GM23248 (cell line): ENCODE measurements around the gene PPFIBP2. TPM values are rescaled to one million over a fixed set of nuclear protein-coding genes. Genes with fewer than 3 reads are reported as not detected.

Experiments used
- DNase-seq: peaks from one replicate; pipeline ENCODE4 v3.0.0-alpha.2; 2015
- H2AFZ ChIP-seq: fragments of 200-600 bp; sonication (generic); 2 replicates; pipeline ENCODE4 v1.6.1; 2016; ENCODE audit warnings: antibody characterized with exemption
- H3F3A ChIP-seq: fragments of 200-600 bp; sonication (generic); 2 replicates; pipeline ENCODE4 v1.6.1; 2016; ENCODE audit warnings: mild to moderate bottlenecking, antibody characterized with exemption, mixed run types; ENCODE audit not compliant: insufficient read depth
- H3K27ac ChIP-seq: fragments of 200-600 bp; sonication (generic); 2 replicates; pipeline ENCODE4 v1.5.1; 2016; ENCODE audit warnings: mild to moderate bottlenecking
- H3K27me3 ChIP-seq: fragments of 200-600 bp; sonication (generic); replicated peaks from 2 replicates; pipeline ENCODE4 v1.6.1; 2016; ENCODE audit warnings: mild to moderate bottlenecking; ENCODE audit not compliant: insufficient read depth
- H3K36me3 ChIP-seq: fragments of 200-600 bp; sonication (generic); 2 replicates; pipeline ENCODE4 v1.6.1; 2016; ENCODE audit warnings: low read depth, mild to moderate bottlenecking
- H3K4me1 ChIP-seq: fragments of 200-600 bp; sonication (generic); 2 replicates; pipeline ENCODE4 v1.6.1; 2016; ENCODE audit warnings: mild to moderate bottlenecking; ENCODE audit not compliant: insufficient read depth
- H3K4me2 ChIP-seq: fragments of 200-600 bp; sonication (generic); one replicate; pipeline ENCODE4 v1.6.1; 2016; ENCODE audit warnings: mild to moderate bottlenecking; ENCODE audit not compliant: unreplicated experiment
- H3K4me3 ChIP-seq: fragments of 200-600 bp; sonication (generic); 2 replicates; pipeline ENCODE4 v1.5.1; 2016; ENCODE audit warnings: mild to moderate bottlenecking
- H3K79me2 ChIP-seq: fragments of 200-600 bp; sonication (generic); 2 replicates; pipeline ENCODE4 v1.6.1; 2016; ENCODE audit warnings: mild to moderate bottlenecking; ENCODE audit not compliant: insufficient read depth
- H3K9ac ChIP-seq: fragments of 200-600 bp; sonication (generic); 2 replicates; pipeline ENCODE4 v1.6.1; 2016; ENCODE audit warnings: mild to moderate bottlenecking
- H3K9me2 ChIP-seq: fragments of 200-600 bp; sonication (generic); 2 replicates; pipeline ENCODE4 v1.6.1; 2016; ENCODE audit warnings: mixed run types, mild to moderate bottlenecking, moderate library complexity; ENCODE audit not compliant: insufficient read depth
- H3K9me3 ChIP-seq: fragments of 200-600 bp; sonication (generic); one replicate; pipeline ENCODE4 v1.6.1; 2017; ENCODE audit warnings: low read depth
- H4K20me1 ChIP-seq: fragments of 200-600 bp; sonication (generic); 2 replicates; pipeline ENCODE4 v1.6.0; 2016; ENCODE audit not compliant: insufficient read depth
- EZH2 ChIP-seq: fragments of 200-600 bp; sonication (generic); IDR thresholded peaks from 2 replicates; pipeline ENCODE4 v1.6.1; 2018; ENCODE audit warnings: antibody characterized with exemption, mild to moderate bottlenecking; ENCODE audit not compliant: insufficient read depth, poor library complexity, severe bottlenecking
- EZH2phosphoT487 ChIP-seq: fragments of 200-600 bp; sonication (generic); IDR thresholded peaks from 2 replicates; pipeline ENCODE4 v1.6.1; 2018; ENCODE audit warnings: antibody characterized with exemption, moderate library complexity, mild to moderate bottlenecking, low read depth; ENCODE audit not compliant: insufficient read depth
- WGBS, 2 experiments: methylation state at CpG; one replicate each; pipeline ENCODE4 v1.1.6; 2015 to 2017; ENCODE audit warnings: low lambda C conversion rate in 2 of 2, low coverage in 1 of 2; ENCODE audit errors: missing lambda C conversion rate in 2 of 2; 5-methylcytosine and 5-hydroxymethylcytosine counted together
- in situ Hi-C: fragments of 300-500 bp; cut with MboI; formaldehyde crosslinking; loops from 2 replicates; pipeline ENCODE4 v1.15.0; 2020
- polyA plus RNA-seq: library from polyadenylated mRNA; unstranded; fragments of >200 nt; fragmentation: Nextera tagmentation; extraction: Ambion mirVana; gene quantifications from 2 replicates; pipeline ENCODE4 v1.2.1, GENCODE V29; 2016
- total RNA-seq: library from RNA; depleted of rRNA; stranded (reverse); fragments of >200 nt; shearing (Covaris generic); gene quantifications from 2 replicates; pipeline ENCODE4 v1.2.3, GENCODE V29; 2014

Gene PPFIBP2
- total and polyA plus RNA-seq, 2 experiments from 2014 or later, result 4.1 to 5.9 TPM

- Histone ChIP-seq H4K20me1 (no peaks in the 10 kb centered on the region), H3F3A (peaks cover 9% of the 10 kb centered on the region; the same call in 1 of the 2 replicates), H3K27me3 (no peaks in the 10 kb centered on the region), H3K9me2 (no peaks in the 10 kb centered on the region), H3K9ac (no peak overlapping the region), H3K4me3 (no peak overlapping the region), H3K27ac (no peak overlapping the region), H2AFZ (no peak overlapping the region), H3K79me2 (no peaks in the 10 kb centered on the region), H3K4me2 (no peak overlapping the region), H3K9me3 (no peaks in the 10 kb centered on the region), H3K4me1 (peaks cover 29% of the 10 kb centered on the region), H3K36me3 (no peaks in the 10 kb centered on the region)
- 86 to 95% methylated on average over 1 of the region's 1 CpG for WGBS, 2 experiments
- TF ChIP-seq EZH2phosphoT487 (no peak), EZH2 (no peak)
- in situ Hi-C loops, result loop anchor here (5.0 kb wide), 1 partner anchor 81 kb away; no protein-coding TSS in a partner anchor
- no peak for DNase-seq
Observed at GRCh38 chr11:7570938-7571521, 57.2 kb downstream of the PPFIBP2 start.

GRCh38 chr11:7571640-7572000 is 57.8 kb downstream of the PPFIBP2 start:
- H3K9me3 ChIP-seq, result no peaks in the 10 kb centered on the region
- no peak overlapping the region for H3K9ac ChIP-seq
- TF ChIP-seq EZH2 (no peak), EZH2phosphoT487 (no peak)
- 0 to 1% methylated on average over 4 of the region's 4 CpGs for WGBS, 2 experiments
- no peaks in the 10 kb centered on the region for H3K79me2 ChIP-seq
- peaks cover 34% of the 10 kb centered on the region for H3K4me1 ChIP-seq
- no peaks in the 10 kb centered on the region for H3K36me3 ChIP-seq
- H3K9me2 ChIP-seq, result no peaks in the 10 kb centered on the region
- H3K4me3 ChIP-seq, result no peak overlapping the region
- H2AFZ ChIP-seq, result peak overlapping the region; percentile 55
- peak; percentile 83 for DNase-seq
- H3K4me2 ChIP-seq, result peak overlapping the region; percentile 14
- peaks cover 9% of the 10 kb centered on the region; the same call in 1 of the 2 replicates for H3F3A ChIP-seq
- in situ Hi-C loops, result loop anchor here (5.0 kb wide), 1 partner anchor 81 kb away; no protein-coding TSS in a partner anchor
- no peaks in the 10 kb centered on the region for H4K20me1 ChIP-seq
- H3K27ac ChIP-seq, result no peak overlapping the region
- no peaks in the 10 kb centered on the region for H3K27me3 ChIP-seq

DNA sequence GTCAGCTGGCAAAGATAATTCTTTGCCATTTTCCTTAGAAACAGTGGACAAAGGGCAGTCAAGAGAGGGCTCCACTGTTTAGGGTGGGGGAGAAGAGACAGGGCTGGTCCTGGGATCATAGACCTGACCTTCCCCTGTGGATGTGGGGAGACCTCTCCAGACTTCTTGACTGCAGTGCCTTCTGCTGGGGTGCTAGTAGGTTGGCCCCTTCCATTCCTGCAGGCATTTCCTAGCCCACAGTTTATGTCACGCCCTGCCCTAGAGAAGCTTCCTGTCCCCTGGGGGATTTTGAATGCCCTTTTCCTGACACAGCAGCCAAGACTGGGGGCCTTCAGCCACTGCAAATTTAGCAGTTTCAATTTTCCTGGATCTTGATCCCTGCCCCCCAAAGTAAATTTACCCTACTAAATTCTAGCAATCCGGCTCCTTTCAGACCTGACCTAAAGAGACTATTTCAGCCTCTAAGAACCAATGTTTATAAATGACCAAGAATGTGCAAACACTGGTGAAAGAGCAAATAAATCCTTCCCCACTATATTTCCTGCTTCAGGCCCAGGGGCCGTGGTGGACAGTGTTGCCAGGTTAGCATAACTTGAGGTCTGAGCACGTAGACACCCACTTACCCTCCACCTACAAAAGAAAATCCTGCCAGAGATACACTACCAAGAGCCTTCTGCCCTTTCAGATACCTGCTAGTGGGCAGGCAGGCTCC is 58.4 kb downstream of the PPFIBP2 start:
- 72 to 74% methylated on average over 4 of the region's 4 CpGs for WGBS, 2 experiments

DNA sequence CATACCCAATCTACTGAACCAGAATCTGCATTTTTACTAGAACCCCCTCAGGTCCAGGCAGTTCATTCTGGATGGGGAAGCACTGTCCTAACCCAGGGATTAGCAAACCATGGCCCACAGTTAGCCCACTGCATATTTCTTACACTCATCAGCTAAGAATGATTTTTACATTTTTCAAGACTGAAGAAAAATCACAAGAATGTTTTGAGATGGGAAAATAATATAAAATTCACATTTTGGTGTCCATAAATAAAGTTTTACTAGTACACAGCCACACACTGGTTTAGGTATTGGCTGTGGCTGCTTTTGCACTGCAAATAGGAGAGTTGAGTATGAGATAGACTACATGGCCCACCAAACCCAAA is 59.4 kb downstream of the PPFIBP2 start:
- H3K27ac ChIP-seq, result no peak overlapping the region
- no peak overlapping the region; the same call in 1 of the 2 replicates for H2AFZ ChIP-seq
- no peaks in the 10 kb centered on the region for H3K9me3 ChIP-seq
- peaks cover 21% of the 10 kb centered on the region for H3F3A ChIP-seq
- H3K4me1 ChIP-seq, result peaks cover 50% of the 10 kb centered on the region
- DNase-seq, result peak; percentile 54
- no peaks in the 10 kb centered on the region for H4K20me1 ChIP-seq
- H3K9me2 ChIP-seq, result no peaks in the 10 kb centered on the region
- H3K9ac ChIP-seq, result no peak overlapping the region
- in situ Hi-C loops, result loop anchor here (5.0 kb wide), 1 partner anchor 79 kb away; no protein-coding TSS in a partner anchor
- H3K36me3 ChIP-seq, result no peaks in the 10 kb centered on the region
- no peak for TF ChIP-seq EZH2phosphoT487
- TF ChIP-seq EZH2, result no peak
- H3K4me3 ChIP-seq, result no peak overlapping the region
- no peaks in the 10 kb centered on the region for H3K79me2 ChIP-seq
- H3K4me2 ChIP-seq, result peak overlapping the region; percentile 16
- H3K27me3 ChIP-seq, result no peaks in the 10 kb centered on the region

More for the DNA sequence above, 58.4 kb downstream of the PPFIBP2 start:
- peaks cover 40% of the 10 kb centered on the region for H3K4me1 ChIP-seq
- H3K79me2 ChIP-seq, result no peaks in the 10 kb centered on the region
- no peak for TF ChIP-seq EZH2
- no peak for TF ChIP-seq EZH2phosphoT487
- H4K20me1 ChIP-seq, result no peaks in the 10 kb centered on the region
- no peaks in the 10 kb centered on the region for H3K36me3 ChIP-seq
- peak overlapping the region; percentile 14 for H3K4me2 ChIP-seq
- no peaks in the 10 kb centered on the region for H3K9me3 ChIP-seq
- peak overlapping the region; percentile 55 for H2AFZ ChIP-seq
- H3K9me2 ChIP-seq, result no peaks in the 10 kb centered on the region
- no peak overlapping the region for H3K9ac ChIP-seq
- H3K27ac ChIP-seq, result no peak overlapping the region
- no peaks in the 10 kb centered on the region for H3K27me3 ChIP-seq
- no peak overlapping the region for H3K4me3 ChIP-seq
- DNase-seq, result peak; percentile 53
- in situ Hi-C loops, result loop anchor here (5.0 kb wide), 1 partner anchor 80 kb away; no protein-coding TSS in a partner anchor
- H3F3A ChIP-seq, result peaks cover 11% of the 10 kb centered on the region
